Activated CD8-positive, alpha-beta memory T cell treated with anti-CD3 and anti-CD28 coated beads, Interleukin-2, amount 50 U/mL, for 24 hours (primary cell): ENCODE data around the gene PFAS.

Source experiments
- DNase-seq: peaks from one replicate; pipeline ENCODE4 v3.0.0-alpha.2; 2020; ENCODE audit errors: extremely low read depth

Gene PFAS

GRCh38 chr17:8266648-8267479, 17.8 kb downstream of the PFAS start:
- DNase-seq: no peak

GRCh38 chr17:8267480-8268147, 18.5 kb downstream of the PFAS start:
- no peak for DNase-seq

DNA sequence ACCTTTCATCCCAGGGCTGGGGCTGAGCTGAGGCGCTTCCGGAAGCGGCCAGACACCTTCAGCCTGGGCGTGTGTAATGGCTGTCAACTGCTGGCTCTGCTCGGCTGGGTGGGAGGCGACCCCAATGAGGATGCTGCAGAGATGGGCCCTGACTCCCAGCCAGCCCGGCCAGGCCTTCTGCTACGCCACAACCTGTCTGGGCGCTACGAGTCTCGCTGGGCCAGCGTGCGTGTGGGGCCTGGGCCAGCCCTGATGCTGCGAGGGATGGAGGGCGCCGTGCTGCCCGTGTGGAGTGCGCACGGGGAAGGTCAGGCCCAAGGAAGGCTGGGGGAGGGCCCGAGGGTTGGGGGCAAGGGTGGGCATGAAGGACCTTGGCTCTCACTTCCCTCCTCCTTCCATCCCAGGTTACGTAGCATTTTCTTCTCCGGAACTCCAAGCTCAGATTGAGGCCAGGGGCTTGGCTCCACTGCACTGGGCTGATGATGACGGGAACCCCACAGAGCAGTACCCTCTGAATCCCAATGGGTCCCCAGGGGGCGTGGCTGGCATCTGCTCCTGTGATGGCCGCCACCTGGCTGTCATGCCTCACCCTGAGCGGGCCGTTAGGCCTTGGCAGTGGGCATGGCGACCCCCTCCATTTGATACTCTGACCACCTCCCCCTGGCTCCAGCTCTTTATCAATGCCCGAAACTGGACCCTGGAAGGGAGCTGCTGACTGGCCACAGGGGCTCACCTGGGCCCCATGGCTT, 19.6 kb downstream of the PFAS start:
- no peak for DNase-seq

DNA sequence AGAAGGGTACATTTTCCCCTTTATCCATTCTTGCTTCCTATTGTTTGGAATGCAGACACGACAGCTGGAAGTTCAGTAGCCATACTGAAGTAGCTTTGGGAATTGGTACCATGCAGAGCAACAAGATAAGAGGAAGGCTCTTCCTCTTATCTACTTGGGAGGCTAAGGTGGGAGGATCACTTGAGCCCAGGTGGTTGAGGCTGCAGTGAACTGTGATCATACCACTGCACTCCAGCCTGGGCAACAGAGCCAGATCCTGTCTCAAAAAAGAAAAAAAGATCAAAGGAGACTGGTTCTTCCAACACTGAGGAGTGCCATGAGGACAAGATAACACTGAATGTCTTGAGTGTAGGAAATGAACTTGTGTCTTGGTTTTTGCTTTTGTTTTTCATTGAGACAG, 23.3 kb downstream of the PFAS start:
- no peak for DNase-seq

GRCh38 chr17:8273884-8274444, 24.9 kb downstream of the PFAS start:
- no peak for DNase-seq

- no peak for DNase-seq
Observed at GRCh38 chr17:8274816-8275215, 25.7 kb downstream of the PFAS start.

DNA sequence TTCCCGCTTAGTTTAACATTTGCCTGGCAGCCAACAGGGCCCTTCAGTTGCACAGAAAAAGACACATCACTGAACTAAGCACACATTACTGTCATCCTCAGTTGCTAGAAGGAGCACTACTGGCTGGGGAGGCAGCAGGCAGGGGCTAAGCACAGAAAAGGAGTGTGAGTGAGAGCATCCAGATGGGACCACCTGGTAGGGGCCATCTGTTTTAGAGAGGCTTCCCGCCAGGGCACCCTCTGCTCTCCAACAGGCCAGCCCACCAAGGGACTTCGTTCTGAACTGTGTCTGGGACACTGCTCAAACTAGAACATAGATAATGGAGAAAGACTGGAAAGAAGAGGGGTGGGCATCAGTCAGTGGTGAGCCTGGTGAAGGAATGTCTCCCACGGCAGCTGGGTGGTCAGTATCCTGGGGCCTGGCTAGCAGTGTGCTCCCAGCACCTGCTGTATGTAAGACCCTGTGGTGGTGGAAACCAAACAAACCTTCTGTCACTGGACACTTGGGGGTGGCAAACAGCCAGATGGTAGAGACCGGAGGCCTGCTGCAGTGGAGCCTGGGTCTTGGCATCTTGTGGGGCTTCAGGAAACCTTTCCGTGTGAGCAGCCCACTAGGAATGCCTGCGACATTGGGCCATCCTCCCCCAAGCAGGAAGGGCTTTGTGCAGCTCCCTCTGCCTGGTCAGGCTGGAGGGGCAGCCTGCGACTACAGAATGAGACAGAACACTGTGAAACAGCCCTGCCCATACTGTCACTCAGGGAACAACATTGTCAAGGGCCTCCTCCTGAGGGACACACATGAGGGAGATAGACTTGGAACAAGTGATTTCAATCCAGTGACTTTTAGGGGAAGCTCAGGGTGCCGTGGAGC, 26.6 kb downstream of the PFAS start:
- no peak for DNase-seq

- no peak for DNase-seq
Observed at GRCh38 chr17:8277317-8277716, 28.2 kb downstream of the PFAS start.

- no peak for DNase-seq
Observed at GRCh38 chr17:8282345-8282744, 33.3 kb downstream of the PFAS start.

DNA sequence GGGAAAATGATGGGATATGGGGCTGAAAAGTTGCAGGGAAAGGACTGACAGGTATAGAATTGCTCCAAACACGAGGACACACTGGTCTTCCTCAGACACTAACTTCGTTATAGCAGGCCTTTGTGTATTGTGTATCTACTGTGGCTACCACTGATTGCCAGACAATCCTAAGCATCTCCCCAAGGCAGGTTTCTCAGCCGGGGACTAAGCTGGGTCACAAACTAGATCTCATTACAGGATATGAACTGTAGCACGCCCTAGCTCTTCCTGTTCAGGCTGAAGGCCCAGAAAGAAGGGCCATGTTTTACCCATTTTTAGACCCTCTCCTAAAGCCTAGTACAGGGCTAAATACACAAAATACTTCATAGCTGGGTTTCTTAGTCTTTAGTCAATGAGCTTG, 34.3 kb downstream of the PFAS start:
- DNase-seq: no peak

DNA sequence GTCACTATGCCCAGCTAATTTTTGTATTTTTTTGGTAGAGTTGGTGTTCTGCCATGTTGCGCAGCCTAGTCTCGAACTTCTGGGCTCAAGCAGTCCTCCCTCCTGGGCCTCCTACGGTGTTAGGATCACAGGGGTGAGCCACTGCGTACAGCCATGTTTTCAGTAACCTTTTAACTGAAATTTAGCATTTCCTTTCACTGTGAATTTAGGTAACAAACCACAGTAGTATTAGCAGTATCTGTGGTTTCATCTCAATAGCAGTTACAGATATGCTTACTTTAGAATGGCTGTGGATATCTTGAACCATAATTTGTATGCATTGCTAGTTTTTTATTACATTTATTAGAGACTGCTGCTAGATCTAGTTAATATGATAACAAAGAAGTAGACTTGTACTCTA, 35.0 kb downstream of the PFAS start:
- DNase-seq: no peak

GRCh38 chr17:8285270-8286181, 36.4 kb downstream of the PFAS start:
- no peak for DNase-seq

GRCh38 chr17:8287651-8288335, 38.7 kb downstream of the PFAS start:
- no peak for DNase-seq

DNA sequence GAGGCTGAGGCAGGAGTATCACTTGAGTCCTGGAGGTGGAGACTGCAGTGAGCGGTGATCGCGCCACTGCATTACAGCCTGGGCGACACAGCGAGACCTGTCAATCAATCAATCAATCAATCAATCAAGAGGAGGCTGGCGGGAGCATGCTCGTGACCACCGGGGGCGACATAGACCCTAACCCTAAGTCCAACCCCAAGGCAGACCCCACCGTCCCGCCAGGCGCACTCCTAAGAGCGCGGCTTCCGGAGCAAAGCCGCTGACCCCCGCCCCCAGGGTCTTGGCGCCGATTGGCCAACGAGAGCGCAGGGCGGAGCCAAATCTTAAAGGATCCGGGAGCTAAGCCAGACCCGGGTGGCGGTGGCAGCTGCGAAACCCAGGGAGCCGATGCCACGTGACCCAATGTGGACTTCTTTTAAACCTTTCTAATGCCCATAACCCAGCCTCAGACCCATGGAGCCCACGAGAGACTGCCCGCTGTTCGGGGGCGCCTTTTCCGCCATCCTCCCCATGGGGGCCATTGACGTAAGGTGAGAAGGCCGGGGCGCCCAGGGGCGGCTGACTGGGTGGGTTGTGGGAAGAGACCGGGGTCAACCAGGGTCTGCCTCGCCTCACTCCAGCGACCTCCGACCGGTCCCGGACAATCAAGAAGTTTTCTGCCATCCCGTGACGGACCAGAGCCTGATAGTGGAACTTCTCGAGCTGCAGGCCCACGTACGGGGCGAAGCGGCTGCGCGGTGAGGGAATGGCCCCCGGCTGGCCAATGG, 39.4 kb downstream of the PFAS start, which contains the start of gene RANGRF:
RANGRF (plus strand) TSS at position 335 of the 767 bp plus-strand sequence; CDS start at position 454, 119 bp downstream.
- peak; percentile 50 for DNase-seq

DNA sequence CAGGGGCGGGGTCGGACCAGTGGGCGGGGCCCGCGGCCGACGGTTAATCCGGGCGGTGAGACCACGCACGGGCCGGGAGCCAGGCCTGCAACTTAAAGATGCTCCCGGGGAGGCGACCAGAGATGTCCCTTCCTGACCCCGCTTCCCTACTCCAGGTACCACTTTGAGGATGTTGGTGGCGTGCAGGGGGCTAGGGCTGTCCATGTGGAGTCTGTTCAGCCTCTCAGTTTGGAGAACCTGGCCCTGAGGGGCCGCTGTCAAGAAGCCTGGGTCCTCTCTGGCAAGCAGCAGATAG, 40.0 kb downstream of the PFAS start:
- peak; percentile 35 for DNase-seq

DNA sequence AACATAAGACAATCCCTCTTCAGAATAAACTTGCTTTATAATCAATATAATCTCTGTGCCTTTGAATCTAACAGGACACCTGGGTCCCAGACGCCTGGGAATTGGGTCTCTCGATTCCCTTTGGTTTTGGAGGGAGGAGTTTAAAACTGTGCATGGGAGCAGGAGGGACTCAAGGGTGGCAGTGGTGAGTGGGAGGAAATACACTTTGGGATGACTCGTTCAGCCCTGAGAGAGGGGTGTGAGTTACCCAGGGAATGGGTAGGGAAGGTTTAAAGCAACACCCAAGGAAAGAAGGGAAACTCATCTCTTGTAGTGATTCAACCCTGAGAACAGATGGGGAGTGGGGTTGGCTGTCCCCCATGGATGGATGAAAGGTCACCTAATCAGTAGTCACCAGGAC, 41.0 kb downstream of the PFAS start:
- no peak for DNase-seq

GRCh38 chr17:8292639-8293395, 43.7 kb downstream of the PFAS start:
- no peak for DNase-seq

DNA sequence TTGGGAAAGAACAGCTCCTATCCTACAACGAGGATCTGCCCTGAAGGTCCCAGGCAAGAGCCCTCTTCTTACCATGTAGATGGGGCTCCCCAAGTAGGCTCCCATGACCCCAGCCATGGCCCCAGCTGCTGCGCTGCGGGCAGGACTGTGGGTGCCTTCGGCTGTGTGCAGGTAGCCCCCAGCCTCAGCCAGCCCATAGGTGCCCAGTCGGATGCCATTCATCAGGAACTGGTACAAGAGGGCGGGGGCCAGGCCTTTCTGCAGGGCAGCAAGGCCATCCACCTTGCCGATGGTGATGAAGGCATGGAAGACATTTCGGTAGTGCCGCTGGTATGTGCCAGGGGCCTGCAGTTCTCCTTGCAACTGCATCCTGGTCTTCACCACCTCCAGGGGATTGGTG, 45.3 kb downstream of the PFAS start:
- no peak for DNase-seq
